Measurements from ENCODE around the gene ZNF75A.

DNA sequence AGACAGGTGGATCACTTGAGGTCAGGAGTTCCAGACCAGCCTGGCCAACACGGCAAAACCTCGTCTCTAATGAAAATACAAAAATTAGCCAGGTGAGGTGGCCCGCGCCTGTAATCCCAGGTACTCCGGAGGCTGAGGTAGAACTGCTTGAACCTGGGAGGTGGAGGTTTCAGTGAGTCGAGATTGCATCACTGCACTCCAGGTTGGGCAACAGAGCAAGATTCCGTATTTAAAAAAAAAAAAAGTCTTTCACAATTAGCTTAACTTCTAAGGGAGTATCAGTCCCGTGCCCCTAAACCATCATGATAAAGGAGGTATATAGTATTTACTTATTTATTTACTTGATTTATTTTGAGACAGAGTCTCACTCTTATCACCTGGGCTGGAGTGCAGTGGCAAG is 45.5 kb upstream of the ZNF75A start:
- TF ChIP-seq REST (IDR thresholded peaks at IDR 0.05) (no peak), CTCF (IDR thresholded peaks at IDR 0.05) (no peak), SREBF2 (IDR thresholded peaks at IDR 0.05) (no peak), MYC (IDR thresholded peaks at IDR 0.05; ENCODE audit: borderline replicate concordance, low read length) (no peak), CBX2 (IDR thresholded peaks at IDR 0.05; ENCODE audit: borderline replicate concordance, low read depth) (no peak), JUNB (IDR thresholded peaks at IDR 0.05) (no peak), RAD21 (conservative IDR thresholded peaks at IDR 0.05 in 1 of 2, IDR thresholded peaks at IDR 0.05 in 1 of 2) (no peak), ESRRA (IDR thresholded peaks at IDR 0.05; ENCODE audit: borderline replicate concordance, low read length) (no peak), POLR2A (IDR thresholded peaks at IDR 0.05; ENCODE audit: low read length) (no peak), RNF2 (IDR thresholded peaks at IDR 0.05; ENCODE audit: borderline replicate concordance, low read depth) (no peak), RFX5 (IDR thresholded peaks at IDR 0.05) (no peak), EHF (CRISPR knock-in tag; IDR thresholded peaks at IDR 0.05) (no peak), HES2 (IDR thresholded peaks at IDR 0.05) (no peak)
- TF ChIP-seq, protein P1, sequence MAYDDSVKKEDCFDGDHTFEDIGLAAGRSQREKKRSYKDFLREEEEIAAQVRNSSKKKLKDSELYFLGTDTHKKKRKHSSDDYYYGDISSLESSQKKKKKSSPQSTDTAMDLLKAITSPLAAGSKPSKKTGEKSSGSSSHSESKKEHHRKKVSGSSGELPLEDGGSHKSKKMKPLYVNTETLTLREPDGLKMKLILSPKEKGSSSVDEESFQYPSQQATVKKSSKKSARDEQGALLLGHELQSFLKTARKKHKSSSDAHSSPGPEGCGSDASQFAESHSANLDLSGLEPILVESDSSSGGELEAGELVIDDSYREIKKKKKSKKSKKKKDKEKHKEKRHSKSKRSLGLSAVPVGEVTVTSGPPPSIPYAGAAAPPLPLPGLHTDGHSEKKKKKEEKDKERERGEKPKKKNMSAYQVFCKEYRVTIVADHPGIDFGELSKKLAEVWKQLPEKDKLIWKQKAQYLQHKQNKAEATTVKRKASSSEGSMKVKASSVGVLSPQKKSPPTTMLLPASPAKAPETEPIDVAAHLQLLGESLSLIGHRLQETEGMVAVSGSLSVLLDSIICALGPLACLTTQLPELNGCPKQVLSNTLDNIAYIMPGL (CRISPR knock-in tag; IDR thresholded peaks at IDR 0.05; ENCODE audit: borderline replicate concordance): no peak

Data from A549 (cell line).